ENCODE data around the gene CALML6.

Gene CALML6

GRCh38 chr1:1941211-1941841 lies 26.3 kb downstream of the CALML6 start:
- no peak overlapping the region for H3K4me3 ChIP-seq (ENCODE audit: low read length)
- no peaks in the 10 kb centered on the region for H3K9me3 ChIP-seq (ENCODE audit: low read length)
- H3K36me3 ChIP-seq (ENCODE audit: insufficient read depth, low read length): no peaks in the 10 kb centered on the region
- H3K27me3 ChIP-seq (ENCODE audit: insufficient read depth, low read length): peaks cover 14% of the 10 kb centered on the region
- H2AFZ ChIP-seq (ENCODE audit: low read depth, low read length): no peak overlapping the region
- no peaks in the 10 kb centered on the region for H3K4me1 ChIP-seq (ENCODE audit: insufficient read depth, low read length)

GRCh38 chr1:1941868-1942752 lies 27.1 kb downstream of the CALML6 start:
- Histone ChIP-seq H3K36me3 (ENCODE audit: insufficient read depth, low read length) (no peaks in the 10 kb centered on the region), H3K4me1 (ENCODE audit: insufficient read depth, low read length) (no peaks in the 10 kb centered on the region), H3K4me3 (ENCODE audit: low read length) (no peak overlapping the region), H3K9me3 (ENCODE audit: low read length) (no peaks in the 10 kb centered on the region), H3K27me3 (ENCODE audit: insufficient read depth, low read length) (peaks cover 14% of the 10 kb centered on the region), H2AFZ (ENCODE audit: low read depth, low read length) (no peak overlapping the region)

GRCh38 chr1:1942753-1943656 lies 27.9 kb downstream of the CALML6 start:
- Histone ChIP-seq H3K4me3 (ENCODE audit: low read length) (no peak overlapping the region), H3K27me3 (ENCODE audit: insufficient read depth, low read length) (peaks cover 14% of the 10 kb centered on the region), H2AFZ (ENCODE audit: low read depth, low read length) (no peak overlapping the region), H3K4me1 (ENCODE audit: insufficient read depth, low read length) (no peaks in the 10 kb centered on the region), H3K36me3 (ENCODE audit: insufficient read depth, low read length) (no peaks in the 10 kb centered on the region), H3K9me3 (ENCODE audit: low read length) (no peaks in the 10 kb centered on the region)

- Histone ChIP-seq H3K27me3 (ENCODE audit: insufficient read depth, low read length) (peaks cover 12% of the 10 kb centered on the region), H2AFZ (ENCODE audit: low read depth, low read length) (no peak overlapping the region), H3K4me1 (ENCODE audit: insufficient read depth, low read length) (no peaks in the 10 kb centered on the region), H3K9me3 (ENCODE audit: low read length) (no peaks in the 10 kb centered on the region), H3K4me3 (ENCODE audit: low read length) (no peak overlapping the region), H3K36me3 (ENCODE audit: insufficient read depth, low read length) (no peaks in the 10 kb centered on the region)
Measured at GRCh38 chr1:1943834-1944570, 28.9 kb downstream of the CALML6 start.

GRCh38 chr1:1945782-1946393 lies 30.8 kb downstream of the CALML6 start:
- Histone ChIP-seq H3K9me3 (ENCODE audit: low read length) (no peaks in the 10 kb centered on the region), H3K4me1 (ENCODE audit: insufficient read depth, low read length) (no peaks in the 10 kb centered on the region), H3K27me3 (ENCODE audit: insufficient read depth, low read length) (peaks cover 8% of the 10 kb centered on the region), H3K36me3 (ENCODE audit: insufficient read depth, low read length) (no peaks in the 10 kb centered on the region), H3K4me3 (ENCODE audit: low read length) (no peak overlapping the region), H2AFZ (ENCODE audit: low read depth, low read length) (no peak overlapping the region)

GRCh38 chr1:1946540-1946939 lies 31.5 kb downstream of the CALML6 start:
- Histone ChIP-seq H3K4me1 (ENCODE audit: insufficient read depth, low read length) (no peaks in the 10 kb centered on the region), H3K36me3 (ENCODE audit: insufficient read depth, low read length) (no peaks in the 10 kb centered on the region), H3K9me3 (ENCODE audit: low read length) (peaks cover 2% of the 10 kb centered on the region), H2AFZ (ENCODE audit: low read depth, low read length) (no peak overlapping the region), H3K4me3 (ENCODE audit: low read length) (no peak overlapping the region), H3K27me3 (ENCODE audit: insufficient read depth, low read length) (peaks cover 4% of the 10 kb centered on the region)

GRCh38 chr1:1947493-1947892 lies 32.4 kb downstream of the CALML6 start:
- H3K27me3 ChIP-seq (ENCODE audit: insufficient read depth, low read length): peaks cover 5% of the 10 kb centered on the region
- no peaks in the 10 kb centered on the region for H3K36me3 ChIP-seq (ENCODE audit: insufficient read depth, low read length)
- H3K4me1 ChIP-seq (ENCODE audit: insufficient read depth, low read length): no peaks in the 10 kb centered on the region
- H3K4me3 ChIP-seq (ENCODE audit: low read length): no peak overlapping the region
- no peak overlapping the region for H2AFZ ChIP-seq (ENCODE audit: low read depth, low read length)
- H3K9me3 ChIP-seq (ENCODE audit: low read length): peaks cover 2% of the 10 kb centered on the region

GRCh38 chr1:1948783-1949182 lies 33.7 kb downstream of the CALML6 start:
- no peaks in the 10 kb centered on the region for H3K36me3 ChIP-seq (ENCODE audit: insufficient read depth, low read length)
- no peak overlapping the region for H2AFZ ChIP-seq (ENCODE audit: low read depth, low read length)
- H3K4me3 ChIP-seq (ENCODE audit: low read length): no peak overlapping the region
- peaks cover 3% of the 10 kb centered on the region for H3K27me3 ChIP-seq (ENCODE audit: insufficient read depth, low read length)
- peaks cover 2% of the 10 kb centered on the region for H3K9me3 ChIP-seq (ENCODE audit: low read length)
- no peaks in the 10 kb centered on the region for H3K4me1 ChIP-seq (ENCODE audit: insufficient read depth, low read length)

GRCh38 chr1:1950940-1951339 lies 35.9 kb downstream of the CALML6 start:
- no peaks in the 10 kb centered on the region for H3K36me3 ChIP-seq (ENCODE audit: insufficient read depth, low read length)

GRCh38 chr1:1954015-1954414 lies 39.0 kb downstream of the CALML6 start:
- Histone ChIP-seq H3K4me3 (ENCODE audit: low read length) (no peak overlapping the region), H3K36me3 (ENCODE audit: insufficient read depth, low read length) (no peaks in the 10 kb centered on the region), H2AFZ (ENCODE audit: low read depth, low read length) (no peak overlapping the region), H3K4me1 (ENCODE audit: insufficient read depth, low read length) (no peaks in the 10 kb centered on the region), H3K27me3 (ENCODE audit: insufficient read depth, low read length) (peaks cover 8% of the 10 kb centered on the region), H3K9me3 (ENCODE audit: low read length) (peaks cover 4% of the 10 kb centered on the region)

More at GRCh38 chr1:1950940-1951339, 35.9 kb downstream of the CALML6 start:
- Histone ChIP-seq H3K4me1 (ENCODE audit: insufficient read depth, low read length) (no peaks in the 10 kb centered on the region), H2AFZ (ENCODE audit: low read depth, low read length) (no peak overlapping the region), H3K27me3 (ENCODE audit: insufficient read depth, low read length) (peaks cover 3% of the 10 kb centered on the region), H3K9me3 (ENCODE audit: low read length) (peaks cover 4% of the 10 kb centered on the region), H3K4me3 (ENCODE audit: low read length) (no peak overlapping the region)

GRCh38 chr1:1954831-1955441 lies 39.9 kb downstream of the CALML6 start:
- peaks cover 8% of the 10 kb centered on the region for H3K27me3 ChIP-seq (ENCODE audit: insufficient read depth, low read length)
- no peaks in the 10 kb centered on the region for H3K36me3 ChIP-seq (ENCODE audit: insufficient read depth, low read length)
- no peaks in the 10 kb centered on the region for H3K4me1 ChIP-seq (ENCODE audit: insufficient read depth, low read length)
- H3K4me3 ChIP-seq (ENCODE audit: low read length): no peak overlapping the region
- no peak overlapping the region for H2AFZ ChIP-seq (ENCODE audit: low read depth, low read length)
- H3K9me3 ChIP-seq (ENCODE audit: low read length): peaks cover 4% of the 10 kb centered on the region

- Histone ChIP-seq H3K9me3 (ENCODE audit: low read length) (peaks cover 4% of the 10 kb centered on the region), H3K4me3 (ENCODE audit: low read length) (no peak overlapping the region), H3K27me3 (ENCODE audit: insufficient read depth, low read length) (peaks cover 8% of the 10 kb centered on the region), H3K4me1 (ENCODE audit: insufficient read depth, low read length) (no peaks in the 10 kb centered on the region), H3K36me3 (ENCODE audit: insufficient read depth, low read length) (no peaks in the 10 kb centered on the region), H2AFZ (ENCODE audit: low read depth, low read length) (no peak overlapping the region)
Measured at GRCh38 chr1:1955621-1956094, 40.6 kb downstream of the CALML6 start.
